GM19193 (cell line): ENCODE results near the gene SCN2B.

Experiments
- POLR2A ChIP-seq: IDR thresholded peaks from 4 replicates; pipeline ENCODE4 v1.6.1; 2011; ENCODE audit not compliant: insufficient read depth, insufficient read length; ENCODE audit errors: extremely low read depth

Gene SCN2B

GRCh38 chr11:118117790-118118601 is 58.4 kb downstream of the SCN2B start:
- no peak for TF ChIP-seq POLR2A

- TF ChIP-seq POLR2A: no peak
Observed at GRCh38 chr11:118115048-118115447, 61.4 kb downstream of the SCN2B start.

GRCh38 chr11:118114266-118114665 is 62.2 kb downstream of the SCN2B start:
- TF ChIP-seq POLR2A: no peak

GRCh38 chr11:118112711-118113430 is 63.6 kb downstream of the SCN2B start:
- TF ChIP-seq POLR2A: no peak
